Ureter (tissue), 1 donor: Measurements from ENCODE around the gene GINS1. TPM values are rescaled to one million over a fixed set of nuclear protein-coding genes. Genes with fewer than 3 reads are reported as not detected.

ENCODE experiments used
- DNase-seq: peaks from one replicate; pipeline ENCODE4 v3.0.0-alpha.2; 2020; ENCODE audit warnings: low spot score
- total RNA-seq: library from RNA; stranded (reverse); gene quantifications from one replicate; pipeline ENCODE4 v1.2.4, GENCODE V29; 2023
- donor health status: DM: yes; HTN: yes; CAD: no.

GINS1 gene
- total RNA-seq, result 3.8 TPM

GRCh38 chr20:25407311-25408169 is at the start of gene GINS1:
GINS1 (plus strand) TSS chr20:25407673; CDS start chr20:25407821, 148 bp downstream.
- peak; percentile 80 for DNase-seq

DNA sequence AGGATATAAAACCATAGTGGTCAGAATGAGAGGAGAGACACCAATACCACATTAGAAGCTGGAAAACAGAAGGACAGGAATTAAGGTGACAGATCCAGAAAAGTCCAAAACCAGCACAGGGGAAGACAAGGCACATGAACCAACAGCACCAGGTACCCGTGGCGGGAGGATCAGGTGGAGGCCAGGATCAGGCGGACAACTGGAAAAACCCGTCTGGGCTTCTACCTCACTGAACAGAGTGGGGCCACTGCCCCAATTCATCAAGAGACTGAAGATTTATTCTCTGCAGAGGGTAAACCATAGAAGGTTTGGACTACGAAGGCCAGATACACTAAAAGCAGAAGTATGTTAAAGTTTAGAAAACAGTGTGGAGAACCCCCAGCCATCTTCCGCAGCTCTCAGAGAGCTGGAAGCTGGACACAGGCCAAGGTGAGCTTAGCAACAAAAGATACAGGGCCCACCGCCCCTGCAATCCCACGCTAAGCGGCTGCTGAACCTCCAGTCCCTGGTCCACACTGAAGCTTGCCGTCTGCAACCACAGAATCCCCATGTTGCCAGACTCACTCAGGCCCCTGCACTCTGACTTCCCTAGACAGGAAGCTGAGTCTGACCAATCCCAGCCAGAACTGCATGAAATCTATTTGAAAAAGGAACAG is 46.7 kb upstream of the GINS1 start:
- no peak for DNase-seq

- no peak for DNase-seq
Measured at GRCh38 chr20:25361287-25361683, 46.2 kb upstream of the GINS1 start.

GRCh38 chr20:25364180-25364788 is 43.2 kb upstream of the GINS1 start:
- no peak for DNase-seq

- no peak for DNase-seq
Measured at GRCh38 chr20:25364879-25365699, 42.4 kb upstream of the GINS1 start.

- no peak for DNase-seq
Measured at GRCh38 chr20:25368526-25368925, 38.9 kb upstream of the GINS1 start.

DNA sequence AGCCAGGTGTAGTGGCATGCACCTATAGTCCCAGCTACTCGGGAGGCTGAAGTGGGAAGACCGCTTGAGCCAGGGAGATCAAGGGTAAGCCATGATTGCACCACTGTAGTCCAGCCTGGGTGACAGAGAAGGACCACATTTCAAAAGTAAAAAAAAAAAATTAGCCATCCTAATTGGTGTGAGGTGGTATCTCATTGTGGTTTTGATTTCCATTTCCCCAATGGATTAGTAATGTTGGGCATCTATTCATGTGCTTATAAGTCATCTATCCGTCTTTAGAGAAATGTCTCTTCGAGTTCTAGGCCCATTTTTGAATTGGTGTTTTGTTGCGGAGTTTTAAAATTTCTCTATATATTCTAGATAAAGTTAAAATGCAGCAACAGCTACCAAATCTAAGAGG is 38.5 kb upstream of the GINS1 start:
- no peak for DNase-seq

DNA sequence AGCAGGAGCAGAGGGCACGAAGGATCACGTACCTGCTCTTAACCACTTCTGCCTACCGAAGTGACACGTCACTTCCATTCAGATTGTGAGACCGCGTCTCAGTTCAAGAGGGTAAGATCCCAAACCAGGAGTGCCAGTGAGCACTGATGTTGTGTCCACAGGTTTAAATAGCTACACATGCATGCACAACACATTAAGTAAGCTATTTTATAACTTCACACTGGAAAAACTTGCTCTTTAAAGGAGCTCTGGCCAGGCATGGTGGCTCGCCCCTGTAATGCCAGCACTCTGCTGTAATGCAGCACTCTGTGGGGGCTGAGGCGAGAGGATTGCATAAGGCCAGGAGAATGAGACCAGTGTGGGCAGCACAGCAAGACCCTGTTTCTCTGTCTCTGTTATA is 37.9 kb upstream of the GINS1 start:
- no peak for DNase-seq

GRCh38 chr20:25369971-25370370 is 37.5 kb upstream of the GINS1 start:
- DNase-seq, result no peak

DNA sequence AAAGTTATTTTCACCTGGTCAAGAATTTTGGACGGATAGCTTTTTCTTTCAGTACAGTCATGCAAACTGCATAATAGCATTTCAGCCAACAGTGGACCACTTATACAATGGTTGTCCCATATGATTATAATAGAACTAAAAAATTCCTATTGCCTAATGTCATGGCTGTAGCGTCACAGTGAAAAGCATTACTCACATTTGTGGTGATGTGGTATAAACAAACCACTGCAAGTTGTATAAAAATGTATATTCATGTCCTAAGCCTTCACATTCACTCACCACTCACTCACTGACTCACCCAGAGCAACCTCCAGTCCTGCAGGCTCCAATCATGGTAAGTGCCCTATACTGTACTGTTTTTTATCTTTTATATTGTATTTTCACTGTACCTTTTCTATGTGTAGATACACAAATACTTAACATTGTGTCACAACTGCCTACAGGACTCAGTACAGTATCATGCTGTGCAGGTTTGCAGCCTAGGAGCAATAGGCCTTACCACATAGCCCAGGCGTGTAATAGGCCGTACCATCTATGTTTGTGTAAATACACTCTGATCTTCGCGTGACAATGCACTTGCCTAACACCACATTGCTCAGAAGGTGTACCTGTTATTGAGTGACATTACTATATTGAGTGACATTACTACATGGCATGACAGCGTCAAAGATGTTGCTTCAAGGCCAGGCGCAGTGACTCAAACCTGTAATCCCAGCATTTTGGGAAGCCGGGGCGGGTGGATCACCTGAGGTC is 34.7 kb upstream of the GINS1 start:
- no peak for DNase-seq

DNA sequence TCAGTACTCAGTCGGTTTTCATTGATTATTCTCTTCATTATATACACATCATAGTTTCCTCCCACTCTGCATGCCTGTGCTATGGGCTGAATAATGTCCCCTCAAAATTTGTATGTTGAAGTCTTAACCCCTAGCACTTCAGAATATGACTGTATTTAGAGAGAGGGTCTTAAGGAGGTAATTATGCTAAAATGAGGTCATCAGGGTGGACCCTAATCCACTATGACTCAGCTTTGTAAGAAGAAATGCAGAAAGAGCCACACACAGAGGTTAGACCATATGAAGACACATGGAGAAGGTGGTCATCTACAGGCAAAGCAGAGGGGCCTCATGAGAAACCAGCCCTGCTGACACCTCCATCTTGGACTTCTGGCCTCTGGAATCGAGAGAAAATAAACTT is 32.6 kb upstream of the GINS1 start:
- no peak for DNase-seq

DNA sequence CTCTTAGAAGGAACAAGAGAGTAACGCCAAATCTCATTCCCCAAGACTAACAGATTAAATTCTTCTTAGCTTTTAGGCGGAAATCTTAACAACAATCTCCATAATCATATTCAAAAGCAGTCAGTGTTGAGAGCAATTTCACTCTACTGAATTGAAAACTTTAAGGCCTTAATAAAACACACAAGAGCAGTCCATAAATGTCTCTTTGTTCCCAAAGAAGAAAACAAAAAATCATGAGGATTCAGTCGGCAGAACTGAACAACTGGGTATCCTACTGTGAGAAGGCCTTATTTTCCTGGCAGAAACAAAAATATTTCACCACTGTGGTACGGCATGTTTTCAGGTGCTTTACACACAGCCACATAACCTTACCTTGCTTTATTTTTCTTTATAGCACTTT is 31.2 kb upstream of the GINS1 start:
- no peak for DNase-seq

- no peak for DNase-seq
Measured at GRCh38 chr20:25376886-25377285, 30.6 kb upstream of the GINS1 start.

GRCh38 chr20:25378189-25378883 is 29.1 kb upstream of the GINS1 start:
- DNase-seq, result no peak

DNA sequence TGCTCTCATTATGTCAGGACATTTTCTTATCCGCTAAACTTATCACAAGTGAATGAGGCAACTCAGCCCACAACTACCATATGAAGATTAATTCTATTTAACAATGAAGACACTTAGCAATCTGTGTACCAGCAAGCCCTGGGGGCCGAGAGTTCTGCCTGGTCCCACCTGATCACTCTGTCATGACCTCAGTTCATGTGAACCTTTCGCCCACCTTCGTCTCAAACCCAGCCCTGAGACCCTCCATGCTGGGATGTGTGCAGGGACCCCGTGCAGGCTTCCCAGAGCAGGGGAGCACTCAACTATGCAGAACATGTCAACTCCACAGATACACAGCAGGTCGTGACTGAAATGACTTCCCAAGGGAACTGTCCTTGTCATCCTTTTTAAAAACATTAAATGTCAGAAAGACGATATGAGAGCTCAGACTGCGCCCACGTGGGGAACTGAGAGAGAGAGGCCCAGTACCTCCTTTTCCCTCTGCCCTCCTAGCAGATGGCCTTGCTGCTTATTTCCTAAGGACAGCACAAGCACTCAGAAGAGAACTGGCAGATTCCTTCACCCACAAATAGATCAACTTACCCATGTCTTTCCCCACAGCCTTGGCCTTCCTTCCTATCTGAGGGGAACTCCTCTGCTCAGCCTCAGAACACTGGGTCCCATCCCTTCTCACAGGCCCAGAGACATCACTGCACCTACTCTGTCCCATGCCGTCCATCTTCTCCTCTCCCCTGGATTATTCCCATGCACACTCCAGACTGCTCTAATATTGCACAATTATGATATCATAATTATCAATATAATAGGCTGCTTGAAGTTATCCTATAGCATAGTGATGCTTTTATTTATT is 28.4 kb upstream of the GINS1 start:
- DNase-seq, result no peak

DNA sequence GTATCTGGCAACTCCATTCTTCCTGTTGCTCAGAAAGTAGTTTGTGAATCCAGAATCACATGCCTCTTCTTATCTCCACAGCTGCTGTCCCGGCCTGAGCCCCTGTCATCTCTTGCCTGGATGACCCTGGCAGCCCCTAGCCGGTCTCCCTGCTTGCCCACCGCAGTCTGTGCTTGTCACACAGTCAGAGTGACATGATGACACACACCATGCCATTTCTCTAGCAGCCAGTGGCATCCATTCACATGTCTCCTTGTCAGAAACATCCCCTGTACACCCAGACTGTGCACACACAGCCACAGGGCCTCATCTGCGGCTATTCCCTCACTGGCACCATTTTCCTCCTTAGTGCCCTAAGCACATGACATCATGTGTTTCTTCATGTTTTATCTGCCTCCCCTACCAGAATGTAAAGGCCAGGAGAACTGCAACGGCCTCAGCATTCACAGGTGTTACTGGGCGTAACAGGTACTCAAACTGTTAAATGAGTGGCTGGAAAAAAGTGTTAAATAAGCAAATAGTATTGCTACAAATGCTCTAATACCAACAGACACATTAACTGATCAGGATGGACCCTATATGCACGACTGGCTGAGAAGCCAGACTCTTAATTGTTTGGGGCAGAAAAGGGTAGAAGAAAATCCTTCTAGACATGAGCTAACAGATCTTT is 26.4 kb upstream of the GINS1 start:
- no peak for DNase-seq

GRCh38 chr20:25382704-25383370 is 24.6 kb upstream of the GINS1 start:
- DNase-seq, result no peak

GRCh38 chr20:25389401-25389857 is 18.0 kb upstream of the GINS1 start:
- no peak for DNase-seq
